Uterus (tissue), 4 donors: ENCODE data around the gene CCDC87. TPM values are rescaled to one million over a fixed set of nuclear protein-coding genes. Genes with fewer than 3 reads are reported as not detected.
A peak's percentile ranks its signal among the peaks of the same experiment; 100 is the strongest.

Source experiments
- DNase-seq, 2 donors: peaks; one replicate each; pipeline ENCODE4 v3.0.0-alpha.2; 2019 to 2020
- H3K27ac ChIP-seq, 2 donors: fragments of 200-600 bp; sonication (generic); 1 replicate in 1 of 2; 2 replicates in 1 of 2; pipeline ENCODE4 v1.5.1; 2016 to 2018
- H3K27me3 ChIP-seq, 2 donors: fragments of 200-600 bp; sonication (generic); one replicate each; pipeline ENCODE4 v1.5.1; 2018 to 2019; ENCODE audit warnings: control low read depth in 1 of 2
- H3K36me3 ChIP-seq, 2 donors: fragments of 200-600 bp; sonication (generic); one replicate each; pipeline ENCODE4 v1.5.1; 2019; ENCODE audit warnings: control low read depth in 1 of 2
- H3K4me1 ChIP-seq, 2 donors: fragments of 200-600 bp; sonication (generic); one replicate each; pipeline ENCODE4 v1.5.1; 2018 to 2019; ENCODE audit warnings: control low read depth in 1 of 2
- H3K4me3 ChIP-seq, 2 donors: fragments of 200-600 bp; sonication (generic); 1 replicate in 1 of 2; 2 replicates in 1 of 2; pipeline ENCODE4 v1.5.1; 2018 to 2019; ENCODE audit warnings: mild to moderate bottlenecking in 1 of 2
- H3K9me3 ChIP-seq, 2 donors: fragments of 200-600 bp; sonication (generic); one replicate each; pipeline ENCODE4 v1.5.1; 2019; ENCODE audit warnings: control low read depth in 1 of 2
- CTCF ChIP-seq, 4 experiments: fragments of 200-600 bp in 2 of 4; fragments of 450-650 bp in 2 of 4; sonication (generic) in 2 of 4; IDR thresholded peaks; one replicate each; pipeline ENCODE4 v1.5.1; 2016 to 2019; ENCODE audit warnings: antibody characterized with exemption in 4 of 4, mild to moderate bottlenecking in 2 of 4, moderate library complexity in 1 of 4
- POLR2A ChIP-seq, 2 donors: fragments of 450-650 bp; IDR thresholded peaks; one replicate each; pipeline ENCODE4 v1.6.1; 2016; ENCODE audit warnings: antibody characterized with exemption in 2 of 2, mild to moderate bottlenecking in 1 of 2, moderate library complexity in 1 of 2
- intact Hi-C: fragments of 100-400 bp; cut with DNase I; formaldehyde crosslinking; loops from one replicate; pipeline ENCODE4 v1.15.1; 2023; ENCODE audit warnings: low total_unique reads
- total RNA-seq, 4 donors: library from RNA; depleted of rRNA in 3 of 4; stranded (reverse); fragments of >200 nt in 3 of 4; gene quantifications; one replicate each; pipeline versions ENCODE4 v1.1.0 to v1.2.4, GENCODE V29; 2014 to 2023
- donor health status: DM: yes; HTN: yes; CAD: no.

The CCDC87 gene
- total RNA-seq, 4 donors from 2014 or later = 0.52 TPM; not detected in 3

- intact Hi-C loops = no loop called here
Measured at GRCh38 chr11:66581261-66581660, 11.6 kb downstream of the CCDC87 start.

GRCh38 chr11:66580803-66581202, 12.1 kb downstream of the CCDC87 start:
- Histone ChIP-seq H3K4me3 (no peak overlapping the region), H3K27ac (no peak overlapping the region), H3K4me1 (no peaks in the 10 kb centered on the region), H3K9me3 (no peaks in the 10 kb centered on the region), H3K27me3 (no peaks in the 10 kb centered on the region), H3K36me3 (no peaks in the 10 kb centered on the region)
- no peak for TF ChIP-seq CTCF (IDR thresholded peaks at IDR 0.05)
- no peak for TF ChIP-seq POLR2A (IDR thresholded peaks at IDR 0.05)
- intact Hi-C loops = no loop called here
- DNase-seq = no peak

More at GRCh38 chr11:66581261-66581660, 11.6 kb downstream of the CCDC87 start:
- H3K9me3 ChIP-seq = no peaks in the 10 kb centered on the region
- H3K36me3 ChIP-seq = no peaks in the 10 kb centered on the region
- no peak for DNase-seq
- TF ChIP-seq CTCF (IDR thresholded peaks at IDR 0.05) = no peak
- no peak for TF ChIP-seq POLR2A (IDR thresholded peaks at IDR 0.05)
- no peaks in the 10 kb centered on the region for H3K4me1 ChIP-seq
- H3K4me3 ChIP-seq = no peak overlapping the region
- no peaks in the 10 kb centered on the region for H3K27me3 ChIP-seq
- H3K27ac ChIP-seq = no peak overlapping the region

DNA sequence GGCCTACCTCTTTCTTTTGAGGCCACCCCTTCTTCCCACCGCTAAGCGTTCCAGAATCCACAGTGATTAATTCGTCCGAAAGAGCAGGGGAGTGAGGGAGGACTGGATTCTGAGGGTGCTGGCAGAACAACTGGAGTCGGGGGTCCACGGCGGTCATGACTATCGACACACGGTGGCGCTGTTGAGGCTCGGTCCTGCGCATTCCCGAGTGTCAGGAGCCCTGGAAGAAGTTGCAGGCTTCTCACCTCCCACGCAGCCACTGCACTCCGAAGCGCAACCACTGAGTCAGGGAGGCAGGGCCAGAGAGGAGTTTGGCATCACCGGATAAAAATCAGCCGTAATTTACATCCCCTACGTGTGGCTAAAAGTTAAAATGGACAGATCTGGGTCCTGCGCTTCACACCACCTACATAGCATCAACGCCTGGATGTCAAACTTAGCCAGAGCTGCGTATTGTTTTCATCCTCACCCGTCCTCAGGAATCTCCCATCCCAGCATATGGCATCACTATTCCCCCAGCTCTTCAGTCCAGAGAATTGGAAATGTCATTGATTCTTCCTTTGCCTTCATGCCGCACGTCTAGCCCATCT, 13.8 kb downstream of the CCDC87 start:
- Histone ChIP-seq H3K4me1 (no peaks in the 10 kb centered on the region), H3K9me3 (no peaks in the 10 kb centered on the region), H3K36me3 (no peaks in the 10 kb centered on the region), H3K27ac (no peak overlapping the region), H3K27me3 (no peaks in the 10 kb centered on the region), H3K4me3 (no peak overlapping the region)
- DNase-seq = peak; percentile 79 to 80
- TF ChIP-seq POLR2A (IDR thresholded peaks at IDR 0.05) = no peak
- TF ChIP-seq CTCF (IDR thresholded peaks at IDR 0.05) = peak; percentile 75 to 82 (median 80)
- intact Hi-C loops = loop anchor here (2.0 kb wide), 1 partner anchor 98 kb away; the partner anchor contains the start of gene RBM4B

- no peak overlapping the region for H3K27ac ChIP-seq
- H3K4me1 ChIP-seq = peaks cover 0 to 5% of the 10 kb centered on the region in 2 donors
- no peak overlapping the region for H3K4me3 ChIP-seq
- DNase-seq = no peak
- intact Hi-C loops = no loop called here
- no peak for TF ChIP-seq POLR2A (IDR thresholded peaks at IDR 0.05)
- no peak for TF ChIP-seq CTCF (IDR thresholded peaks at IDR 0.05)
- H3K27me3 ChIP-seq = no peaks in the 10 kb centered on the region
- H3K36me3 ChIP-seq = no peaks in the 10 kb centered on the region
- no peaks in the 10 kb centered on the region for H3K9me3 ChIP-seq
Measured at GRCh38 chr11:66570850-66571180, 22.0 kb downstream of the CCDC87 start.

- Histone ChIP-seq H3K36me3 (no peaks in the 10 kb centered on the region), H3K27ac (no peak overlapping the region), H3K4me3 (no peak overlapping the region), H3K27me3 (no peaks in the 10 kb centered on the region), H3K9me3 (no peaks in the 10 kb centered on the region), H3K4me1 (peaks cover 0 to 5% of the 10 kb centered on the region in 2 donors)
- no peak for DNase-seq
- intact Hi-C loops = no loop called here
- no peak for TF ChIP-seq POLR2A (IDR thresholded peaks at IDR 0.05)
- TF ChIP-seq CTCF (IDR thresholded peaks at IDR 0.05) = no peak
Measured at GRCh38 chr11:66570079-66570849, 22.6 kb downstream of the CCDC87 start.
